CD4-positive, alpha-beta T cell treated with Interleukin-21 for 1 hour (primary cell): ENCODE results near the gene LHFPL2.

Source experiments
- DNase-seq: peaks from one replicate; pipeline ENCODE4 v3.0.0-alpha.2; 2020

LHFPL2 gene

DNA sequence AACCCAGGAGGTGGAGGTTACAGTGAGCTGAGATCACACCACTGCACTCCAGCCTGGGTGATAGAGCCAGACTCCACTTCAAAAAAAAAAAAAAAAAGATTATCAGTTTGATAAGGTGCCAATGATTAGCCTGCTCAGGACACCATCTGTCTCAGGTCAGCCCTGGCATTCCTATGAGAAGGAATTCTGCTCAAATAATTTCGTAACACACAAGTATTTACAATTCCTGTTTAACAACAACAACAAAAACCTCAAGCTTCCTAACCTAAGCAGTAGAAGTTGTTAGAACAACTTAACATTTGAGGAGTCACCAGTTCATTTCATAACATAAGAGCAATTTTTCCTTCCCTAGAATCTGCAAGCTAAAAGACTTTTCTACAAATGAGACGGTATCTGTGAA, 85.0 kb downstream of the LHFPL2 start:
- DNase-seq: no peak

DNA sequence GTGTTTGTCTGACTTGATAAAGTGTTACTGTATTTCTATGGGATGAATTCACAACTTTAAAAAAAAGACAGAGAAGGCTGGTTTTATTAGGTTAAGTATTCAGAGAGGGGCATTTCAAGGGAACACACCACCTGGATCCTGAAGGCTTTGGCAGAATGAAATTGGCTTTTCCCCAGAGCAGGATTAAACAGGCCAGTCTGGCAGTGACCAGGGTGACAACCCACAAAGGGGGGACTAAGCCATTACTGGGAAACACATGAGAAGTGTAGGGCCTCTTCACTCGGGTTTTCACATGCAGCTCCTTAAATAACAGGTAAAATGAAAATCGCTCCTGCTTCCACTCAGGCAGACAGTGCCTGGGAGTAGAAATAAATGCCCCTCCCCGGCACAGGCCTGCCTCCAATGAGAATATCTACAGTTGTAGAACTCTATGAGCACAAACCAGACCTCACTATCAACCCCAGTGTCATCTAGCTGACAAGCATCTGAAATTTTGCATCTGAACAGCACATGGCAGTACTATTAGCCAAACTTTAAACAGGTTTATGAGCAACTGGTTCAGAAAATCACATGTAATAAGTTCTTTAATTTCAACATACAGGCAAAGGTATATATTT, 85.8 kb downstream of the LHFPL2 start:
- DNase-seq: no peak

DNA sequence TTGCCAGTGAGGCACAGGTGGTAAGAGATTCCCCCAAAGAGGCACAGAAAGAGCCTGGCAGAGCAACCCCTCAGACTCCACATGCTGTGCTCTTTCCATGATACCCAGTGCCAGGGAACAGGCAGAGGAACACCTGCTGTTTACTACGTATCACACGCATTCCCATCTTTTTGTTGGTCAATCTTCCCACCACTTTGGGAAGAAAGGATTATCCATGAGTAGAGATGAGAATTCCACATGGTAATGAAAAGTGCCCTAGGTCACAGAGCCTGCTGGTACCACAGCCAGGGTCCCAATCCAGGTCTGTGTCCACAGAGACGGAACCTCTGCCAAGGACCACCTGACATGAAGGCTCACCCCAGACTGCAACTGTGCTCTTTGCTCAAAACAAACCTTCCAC, 86.6 kb downstream of the LHFPL2 start:
- DNase-seq: no peak

DNA sequence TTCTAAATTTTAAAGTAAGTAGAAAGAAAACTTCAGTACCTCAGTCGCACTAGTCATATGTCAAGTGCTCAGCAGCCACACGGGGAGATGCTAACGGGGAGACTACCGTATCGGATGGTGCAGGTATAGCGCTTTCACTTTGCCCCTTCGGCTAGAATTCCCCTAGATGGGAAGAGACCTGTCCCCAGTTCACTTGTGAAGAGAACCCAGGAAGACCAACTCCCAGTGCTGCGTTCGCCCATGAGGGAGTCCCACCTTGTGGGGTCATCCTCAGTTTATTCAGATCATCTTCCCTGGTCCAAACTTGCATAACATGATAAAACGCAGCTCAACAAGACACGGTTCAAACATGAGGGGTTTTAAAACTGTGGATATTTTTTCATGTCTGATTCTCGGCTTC, 87.3 kb downstream of the LHFPL2 start:
- DNase-seq: no peak

DNA sequence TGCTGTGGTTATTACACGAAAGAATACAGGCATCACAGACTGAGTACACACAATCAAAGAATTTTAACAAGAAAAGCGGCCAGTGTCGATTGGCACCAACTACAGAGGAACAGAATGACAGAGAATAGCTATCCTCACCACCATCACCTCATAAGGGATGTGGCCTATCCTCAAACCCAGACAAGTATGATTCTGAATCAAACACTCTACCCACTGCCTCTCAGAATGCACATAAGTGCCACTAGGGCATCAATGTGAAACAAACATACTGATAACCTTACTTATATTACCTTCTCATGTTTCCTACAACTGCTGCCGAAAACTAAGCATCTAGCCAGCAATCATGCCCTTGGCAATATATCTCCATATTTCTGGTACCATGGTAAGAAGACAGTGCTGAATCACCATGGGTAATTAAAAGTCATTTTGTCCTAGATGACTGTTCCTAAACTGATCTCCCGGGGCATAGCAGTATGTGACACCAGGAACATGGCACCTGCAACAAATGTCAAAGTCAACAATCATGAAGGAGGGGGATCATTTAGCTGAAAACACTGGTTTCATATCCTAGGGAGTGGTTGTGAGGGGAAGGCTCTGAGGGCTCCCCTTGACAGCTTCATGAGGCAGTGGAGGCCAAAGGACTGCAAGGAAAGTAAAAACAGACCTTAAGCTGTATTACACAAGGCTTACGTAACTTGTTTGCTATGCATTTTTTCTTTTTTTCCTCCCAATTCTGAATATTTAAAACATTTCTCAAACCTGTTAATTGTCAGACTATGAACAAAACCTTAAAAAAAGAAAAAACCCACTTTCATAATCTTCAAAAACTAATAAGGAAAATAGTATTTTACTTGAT, 88.3 kb downstream of the LHFPL2 start:
- DNase-seq: no peak

DNA sequence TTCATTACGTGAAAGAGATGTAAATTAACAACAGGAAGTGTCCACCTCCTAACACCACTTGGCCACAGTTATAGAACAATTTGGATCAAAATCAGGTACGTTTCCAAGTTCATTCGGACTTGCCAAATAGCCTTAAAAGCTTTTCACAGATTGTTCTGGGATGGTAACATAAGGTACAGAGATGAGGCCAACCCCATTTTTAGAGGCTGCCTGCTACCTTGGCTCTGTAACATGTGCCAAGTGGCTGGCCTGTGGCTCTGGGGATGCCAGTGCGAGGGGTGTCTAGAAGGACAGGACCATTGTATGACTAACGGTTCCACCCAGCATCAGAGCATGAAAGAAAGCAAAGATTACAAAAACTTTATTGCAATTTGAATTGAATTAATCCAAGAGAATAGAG, 91.0 kb downstream of the LHFPL2 start:
- no peak for DNase-seq

DNA sequence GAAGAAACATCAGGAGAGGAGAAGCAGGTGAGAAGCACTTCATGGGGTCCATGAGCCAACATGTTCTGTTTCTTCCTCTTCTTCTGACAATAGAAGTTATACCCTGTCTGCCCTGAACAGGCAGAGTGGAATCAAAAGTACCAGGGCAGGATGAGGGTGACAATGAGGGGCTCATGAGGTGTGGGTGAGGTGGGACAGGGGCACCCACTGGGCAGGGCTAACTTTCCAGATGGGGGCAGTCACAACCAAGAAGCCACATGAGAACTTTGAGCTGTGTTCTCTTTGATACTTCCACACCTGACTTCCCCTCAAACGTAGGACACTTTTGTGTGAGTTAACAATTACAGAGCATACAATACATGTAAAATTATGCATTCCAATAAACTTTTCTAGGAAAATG, 92.7 kb downstream of the LHFPL2 start:
- no peak for DNase-seq

DNA sequence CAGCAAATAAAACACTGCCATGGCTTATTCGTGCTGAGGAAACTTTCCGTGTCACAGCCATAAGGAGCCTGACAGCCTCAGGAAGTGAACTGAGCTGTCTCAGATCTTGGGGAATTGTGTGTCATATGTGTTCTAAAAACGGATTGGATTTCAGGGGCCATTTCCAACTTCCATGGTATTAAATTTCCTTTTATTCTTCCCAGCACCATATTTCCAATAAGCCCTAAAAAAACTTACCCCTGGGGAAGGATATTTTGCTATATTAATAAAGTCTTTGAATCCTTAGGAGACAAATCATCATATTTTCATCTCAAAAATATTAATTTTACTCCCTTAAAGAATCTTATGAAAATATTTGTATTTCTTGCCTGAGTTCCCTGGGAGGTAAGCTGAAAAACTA, 93.9 kb downstream of the LHFPL2 start:
- DNase-seq: no peak

DNA sequence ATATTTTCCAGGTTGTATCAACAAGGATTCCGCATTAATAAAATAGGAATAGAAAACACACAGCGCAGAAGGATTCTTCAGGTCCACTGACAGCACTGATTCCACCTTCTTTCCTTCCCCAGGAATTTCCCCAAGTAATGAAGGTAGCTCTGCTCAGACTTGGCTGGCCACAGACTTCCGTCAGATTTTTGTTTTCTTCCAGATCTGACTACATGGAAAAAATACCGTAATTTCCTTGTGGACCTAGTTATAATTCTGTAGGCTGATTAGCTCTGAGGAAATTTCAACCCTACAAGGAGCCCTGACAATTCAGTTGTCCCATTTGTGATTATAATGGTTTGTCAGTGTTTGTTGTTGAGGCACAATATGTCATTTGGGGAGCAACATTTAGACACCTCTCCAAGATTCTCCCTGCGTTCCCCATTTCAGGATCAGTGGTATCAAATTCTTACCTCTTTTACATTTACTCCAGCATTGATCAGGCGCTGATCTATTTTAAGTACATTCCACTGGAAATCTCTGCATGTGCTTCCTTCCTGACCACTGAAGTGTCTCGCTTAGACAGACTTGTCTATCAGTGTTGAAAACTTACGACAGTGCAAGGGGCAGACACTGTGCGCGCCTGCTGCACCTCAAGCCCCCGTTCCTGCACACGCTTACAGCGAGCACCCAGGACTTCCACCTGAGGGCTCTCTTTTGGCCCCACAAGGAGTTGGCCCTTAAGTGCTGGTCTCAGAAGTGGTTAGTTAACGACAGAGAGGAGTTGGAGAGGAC, 94.8 kb downstream of the LHFPL2 start:
- DNase-seq: no peak

DNA sequence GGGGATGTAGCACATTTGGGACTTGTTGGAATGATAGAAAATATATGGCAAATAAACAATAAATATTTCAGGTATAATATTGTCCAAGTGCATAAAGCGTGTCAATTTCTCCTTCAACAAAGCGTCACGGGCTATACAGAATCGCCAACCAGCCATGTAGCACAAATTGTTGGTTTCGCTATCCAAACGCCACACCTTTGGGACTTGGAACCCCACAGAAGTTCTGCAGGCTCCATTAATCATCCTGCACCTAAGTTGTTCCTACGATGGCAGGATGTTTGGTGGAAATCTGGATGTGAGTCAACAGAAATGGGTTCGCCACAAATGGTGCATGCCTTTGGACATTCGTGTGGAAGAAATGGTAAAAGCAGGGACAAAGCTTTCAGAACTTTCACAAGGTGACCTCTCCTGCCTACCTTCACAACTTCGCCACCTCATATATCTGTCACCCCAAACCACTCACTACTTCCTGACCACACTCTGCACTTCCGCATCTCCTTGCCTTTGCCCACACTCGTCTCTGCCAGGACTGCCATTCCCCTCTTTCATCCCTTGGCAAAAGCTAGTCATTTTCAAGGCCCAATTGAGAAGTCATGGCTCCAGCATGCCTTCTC, 95.7 kb downstream of the LHFPL2 start:
- DNase-seq: no peak

DNA sequence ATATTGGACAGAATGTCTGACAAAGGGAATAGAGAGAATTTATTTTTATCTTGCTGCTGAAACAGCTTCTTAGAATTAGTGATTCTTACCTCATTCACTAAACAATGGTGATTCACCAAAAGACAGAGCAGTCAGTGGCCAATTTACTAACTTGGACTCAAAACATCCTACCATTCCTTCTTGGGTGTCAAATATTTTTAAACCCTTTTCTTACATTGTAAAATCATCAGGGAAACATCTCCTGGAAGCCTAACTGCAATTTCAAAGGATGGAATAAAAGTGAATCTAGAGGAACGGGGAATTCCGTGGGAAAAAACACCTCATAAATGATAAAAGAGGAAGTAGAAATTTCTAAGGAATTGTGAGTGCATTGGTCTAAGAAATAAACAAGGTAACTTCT, 97.7 kb downstream of the LHFPL2 start:
- no peak for DNase-seq

DNA sequence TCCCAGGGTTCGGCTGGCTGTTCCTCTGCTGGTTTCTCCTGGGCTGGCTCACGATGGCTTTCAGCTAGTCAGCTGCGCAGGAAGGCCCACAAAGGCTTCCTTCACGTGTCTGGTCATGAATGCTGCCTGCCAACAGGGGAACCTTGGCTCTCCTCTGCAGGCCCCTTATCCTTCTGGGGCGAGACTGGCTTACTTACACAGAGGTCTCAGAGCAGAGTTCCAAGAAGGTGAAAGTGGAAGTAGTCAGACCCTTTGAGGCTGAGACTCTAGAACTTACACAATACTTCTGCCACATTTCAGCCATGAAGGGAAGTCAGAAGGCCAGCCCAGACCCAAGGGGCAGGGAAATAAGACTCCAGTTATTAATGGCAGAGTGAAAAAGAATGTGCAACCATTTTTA, 99.5 kb downstream of the LHFPL2 start:
- no peak for DNase-seq

DNA sequence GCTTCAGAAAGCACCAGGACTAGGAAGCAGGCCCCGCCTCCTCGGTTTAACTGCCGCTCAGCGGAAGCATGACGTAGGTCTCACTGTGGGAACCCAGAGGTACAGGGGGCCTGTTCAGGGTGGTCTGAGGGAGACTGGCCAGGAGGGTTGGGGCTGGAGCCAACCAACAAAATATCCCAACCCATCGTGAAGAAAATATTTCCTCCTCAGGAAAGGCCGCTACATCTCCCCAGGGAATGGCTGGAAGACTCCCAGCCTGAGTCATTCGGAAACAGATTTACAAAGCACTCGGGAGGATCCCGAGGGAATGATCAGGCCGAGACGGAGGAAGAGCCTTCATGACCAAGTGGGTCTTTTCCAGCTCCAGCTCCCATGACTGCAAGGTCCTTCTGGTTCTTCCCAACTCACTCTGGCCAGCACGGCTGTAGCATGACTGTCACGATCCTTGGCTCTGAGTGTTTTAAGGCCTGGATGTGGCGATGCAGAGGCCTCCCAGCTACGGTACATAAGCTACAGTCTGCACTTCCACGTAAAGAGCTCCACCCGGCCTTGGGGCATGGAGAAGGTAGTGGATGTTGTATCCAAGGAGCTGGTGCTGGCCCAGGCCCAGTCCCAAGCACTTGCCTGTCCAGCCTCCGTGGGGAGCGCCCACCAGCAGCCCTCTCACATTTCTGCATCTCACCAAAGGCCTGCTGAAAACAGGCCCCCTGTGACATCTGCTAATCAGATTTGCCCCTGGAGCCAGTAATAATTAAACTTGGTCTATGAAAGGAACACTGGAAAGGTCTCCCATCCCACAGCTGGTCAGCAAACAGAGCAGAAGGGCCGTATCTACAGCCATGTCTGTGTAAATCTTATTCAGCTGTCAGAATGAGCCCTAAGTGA, 100.6 kb downstream of the LHFPL2 start:
- no peak for DNase-seq

DNA sequence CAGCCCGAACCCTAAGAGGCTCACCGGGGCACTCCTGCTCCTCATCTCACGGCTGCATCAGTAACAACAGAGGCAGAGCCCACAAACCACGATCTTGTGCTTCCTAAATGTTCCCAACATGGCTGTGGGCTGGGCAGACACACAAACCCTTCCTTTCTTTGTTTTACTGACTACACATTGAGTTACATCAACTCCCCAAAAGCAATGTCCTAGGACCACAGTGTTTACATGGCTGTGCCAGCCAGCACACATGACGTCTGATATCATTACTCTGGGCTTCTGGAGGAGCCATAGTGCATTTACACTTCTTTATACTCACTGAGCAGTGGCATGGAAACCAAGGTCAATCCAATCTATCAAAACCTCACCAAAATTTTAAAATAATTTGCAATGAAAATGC, 101.4 kb downstream of the LHFPL2 start:
- DNase-seq: no peak

DNA sequence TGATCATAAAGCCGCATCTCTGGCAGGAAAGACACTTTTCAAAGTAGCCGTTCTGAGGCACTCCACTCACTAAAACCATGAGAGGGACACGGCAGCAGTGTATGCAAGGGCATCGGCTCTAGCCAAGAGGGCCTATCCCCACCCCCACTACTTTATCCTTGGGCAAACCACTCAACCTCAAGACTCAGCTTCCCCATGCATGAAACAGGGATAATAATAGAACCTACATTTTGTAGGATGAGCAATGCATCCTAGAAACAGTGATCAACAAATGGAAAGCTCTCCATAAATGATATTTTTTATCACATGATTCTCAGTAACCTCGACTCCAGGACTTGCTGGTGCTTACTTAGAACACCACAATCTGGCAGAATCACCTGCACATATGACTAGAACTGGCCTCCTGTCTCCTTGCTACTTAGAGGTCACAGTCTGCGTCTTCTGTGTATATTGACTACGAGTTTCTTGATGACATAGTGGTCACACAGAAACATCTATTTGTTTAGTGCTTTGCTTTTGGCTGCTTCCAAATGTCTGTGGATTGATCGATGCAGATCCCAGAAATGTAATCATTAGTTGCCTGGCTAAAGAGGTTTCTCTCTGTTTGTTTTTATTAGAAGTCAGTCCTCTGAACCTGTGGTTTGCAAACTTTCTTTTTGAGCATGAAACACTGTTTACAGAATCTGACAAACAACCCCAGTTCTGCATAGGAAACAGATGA, 102.1 kb downstream of the LHFPL2 start:
- no peak for DNase-seq

DNA sequence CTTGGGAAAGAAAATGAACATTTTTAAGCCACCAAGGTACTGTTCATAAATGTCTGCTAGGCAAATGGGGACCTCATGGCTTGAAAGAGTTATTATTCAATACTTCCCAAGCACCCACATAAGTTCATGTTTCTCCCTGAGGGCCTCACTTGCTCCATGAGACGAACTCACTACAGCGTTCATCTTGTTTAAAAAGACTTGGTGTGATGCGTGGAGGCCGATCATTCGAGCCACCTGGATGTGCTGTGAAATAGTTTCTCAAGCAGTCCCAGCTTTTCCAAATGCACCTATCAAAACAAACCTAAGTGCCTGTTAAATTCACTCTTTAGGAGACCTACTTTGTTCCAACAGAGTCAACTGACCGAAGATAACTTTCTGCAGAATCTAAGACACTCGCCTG, 103.2 kb downstream of the LHFPL2 start:
- DNase-seq: no peak

DNA sequence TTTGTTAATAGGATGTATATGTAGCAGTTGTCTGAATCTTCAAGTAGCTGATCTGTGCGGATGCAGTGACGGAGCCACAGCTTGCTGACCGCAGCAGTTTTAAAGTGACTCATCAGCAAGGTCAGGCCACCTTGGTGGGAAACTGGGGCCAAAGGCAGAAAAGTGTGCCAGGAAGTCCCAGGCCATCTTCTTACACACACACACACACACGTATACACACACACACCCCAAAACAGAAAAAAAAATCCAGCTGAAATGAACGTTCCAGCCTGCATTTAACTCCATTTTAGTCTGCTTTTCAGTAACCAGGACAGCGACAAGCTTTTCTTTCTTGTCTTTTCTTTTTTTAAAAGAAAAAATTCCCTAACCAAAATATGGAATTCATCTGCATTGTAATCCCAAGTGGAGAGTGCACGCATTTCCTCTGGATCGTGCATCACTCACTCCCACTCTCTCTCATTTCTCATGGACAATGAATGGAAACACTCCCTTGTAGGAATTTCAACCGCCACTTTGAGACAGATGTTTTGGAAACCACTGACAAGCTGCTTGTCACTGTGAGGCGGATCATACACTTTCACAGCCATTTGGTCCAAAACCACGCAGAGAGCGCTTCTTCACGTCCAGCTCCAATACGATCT, 103.9 kb downstream of the LHFPL2 start:
- DNase-seq: no peak

DNA sequence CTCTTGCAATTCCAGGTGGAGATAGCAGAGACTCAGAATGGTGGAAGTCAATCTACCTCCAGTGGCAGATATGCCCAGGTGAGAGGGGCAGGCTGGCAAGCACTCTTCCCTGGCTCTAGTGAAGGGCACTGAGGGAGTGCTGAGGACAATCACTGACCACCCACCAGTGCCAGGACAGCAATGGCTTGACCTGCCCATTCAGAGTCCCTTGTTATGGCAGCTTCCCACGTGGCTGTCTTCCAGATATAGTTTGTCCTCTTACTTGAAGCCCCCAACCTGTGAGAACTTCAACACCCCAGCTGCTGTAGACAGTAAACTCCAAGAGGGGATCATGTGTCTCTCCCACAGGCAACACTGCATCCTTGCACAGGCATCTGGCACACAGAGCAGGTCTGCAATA, 104.7 kb downstream of the LHFPL2 start:
- DNase-seq: no peak

DNA sequence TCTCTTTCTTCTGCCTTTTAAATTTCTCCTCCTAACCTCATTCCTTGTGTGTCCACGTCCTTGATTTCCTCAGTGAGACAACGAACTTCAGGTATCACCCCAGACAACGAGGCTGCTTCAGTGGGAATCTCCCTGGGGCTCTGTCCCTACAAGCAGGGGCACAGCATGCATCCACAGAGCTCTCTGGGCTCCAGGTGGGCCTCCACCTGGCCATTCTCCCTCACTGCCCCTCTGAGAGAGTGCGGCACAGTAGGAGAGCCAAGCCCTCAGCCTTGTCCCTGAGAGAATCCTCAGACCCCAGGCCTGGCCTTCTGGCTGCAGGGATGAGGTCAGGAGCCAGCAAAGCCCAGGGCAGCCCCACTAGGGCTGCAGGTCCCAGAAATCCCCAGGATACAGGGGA, 105.3 kb downstream of the LHFPL2 start:
- DNase-seq: no peak

DNA sequence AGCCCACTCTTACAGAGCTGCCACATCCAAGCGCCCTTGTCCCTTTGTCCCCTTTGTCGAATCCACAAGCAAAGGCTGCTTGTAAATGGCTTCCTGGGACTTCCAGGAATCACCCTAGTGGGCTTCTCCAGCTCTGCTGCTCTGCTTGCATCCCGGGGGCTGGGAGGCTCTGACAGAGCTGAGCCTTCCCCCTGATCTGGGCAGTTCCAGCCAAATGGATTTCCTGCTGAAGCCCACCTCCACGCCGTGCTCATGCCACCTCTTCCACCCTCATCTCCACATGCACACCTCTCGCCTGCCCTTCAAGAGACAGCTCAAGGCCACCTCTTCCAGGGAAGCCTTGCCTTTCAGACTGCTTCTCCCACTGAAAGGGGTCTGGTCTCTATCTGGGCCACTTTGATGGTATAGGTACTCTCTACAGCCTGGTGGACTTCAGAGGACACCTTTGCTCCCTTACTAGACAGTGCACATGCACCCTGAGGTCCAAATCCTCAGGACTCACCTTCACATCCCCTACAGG, 106.2 kb downstream of the LHFPL2 start:
- no peak for DNase-seq

DNA sequence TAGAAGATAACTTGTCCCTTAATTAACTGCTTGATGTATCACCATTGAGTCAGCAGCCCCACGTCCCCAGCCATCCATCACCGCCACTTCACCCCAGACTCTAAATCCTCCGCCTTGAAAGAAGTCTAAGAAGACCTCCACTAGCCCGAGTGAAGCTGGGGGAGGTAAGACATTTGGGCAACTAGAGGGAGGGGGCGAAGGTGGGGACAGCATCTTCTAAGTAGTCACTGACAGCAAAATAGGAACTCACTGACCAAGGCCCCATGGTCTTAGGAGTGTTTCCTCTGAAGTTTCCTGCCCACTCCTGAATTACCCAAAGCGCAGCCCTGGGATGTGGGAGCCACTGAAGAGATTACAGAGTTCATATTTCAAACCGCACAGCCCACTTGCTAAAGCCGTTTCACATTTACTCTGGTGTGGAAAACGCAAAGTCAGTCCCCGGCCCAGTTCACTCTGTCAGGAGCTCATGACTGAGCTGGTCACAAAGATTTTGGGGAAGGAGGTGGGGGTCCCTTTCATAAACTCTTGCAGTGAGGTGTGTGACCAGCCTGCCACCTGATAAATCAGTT, 107.4 kb downstream of the LHFPL2 start:
- no peak for DNase-seq
